NCI-H446 treated with DMSO at 0.1 percent for 48 hours (cell line): ENCODE measurements around the gene SLC24A4.

Source experiments
- DNase-seq: peaks from one replicate; lab custom pipeline; 2025; lab: John Stamatoyannopoulos, UW

The SLC24A4 gene

DNA sequence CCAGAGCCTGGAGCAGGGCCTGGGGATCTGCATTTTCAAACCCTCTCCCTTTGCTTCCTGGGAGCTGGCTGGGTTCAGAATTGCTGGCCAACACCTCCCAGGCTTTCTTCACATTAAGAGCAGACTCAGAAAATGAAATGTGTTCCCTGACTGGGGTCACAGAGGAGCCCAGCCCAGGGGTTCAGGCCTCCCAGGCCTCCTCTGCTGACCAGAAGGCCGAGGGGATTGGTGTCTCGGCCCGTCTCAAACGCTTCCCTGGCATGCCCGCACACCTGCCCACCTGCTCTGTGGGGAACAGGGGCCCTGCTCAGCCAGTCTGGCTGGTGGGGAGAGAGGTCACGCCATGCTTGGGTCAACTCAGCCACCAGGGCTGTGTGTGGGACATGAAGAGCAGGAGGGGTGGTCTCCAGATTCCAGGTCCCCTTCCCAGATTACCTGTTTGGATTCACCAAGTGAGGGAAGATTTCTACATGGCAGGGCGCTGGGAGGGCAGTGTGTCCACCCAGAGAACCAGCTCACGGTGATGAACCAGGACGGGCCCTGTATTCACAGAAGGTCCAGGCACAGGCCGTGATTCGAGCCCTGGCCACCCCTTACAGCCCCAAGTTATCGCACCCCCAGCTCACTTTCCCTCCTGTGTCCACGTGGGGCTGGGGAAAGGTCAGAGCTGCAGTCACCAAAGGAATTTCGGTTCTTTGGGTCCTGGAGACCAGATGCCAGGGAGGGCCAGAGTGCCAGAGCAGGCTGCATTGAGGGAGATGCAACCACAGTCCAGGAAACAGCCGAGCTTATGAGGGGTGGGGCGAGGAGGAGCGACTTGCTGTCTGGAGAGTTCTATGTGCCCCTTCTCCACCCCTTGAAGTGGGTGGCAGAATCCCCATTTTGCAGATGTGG lies 135.4 kb downstream of the SLC24A4 start:
- DNase-seq = no peak

DNA sequence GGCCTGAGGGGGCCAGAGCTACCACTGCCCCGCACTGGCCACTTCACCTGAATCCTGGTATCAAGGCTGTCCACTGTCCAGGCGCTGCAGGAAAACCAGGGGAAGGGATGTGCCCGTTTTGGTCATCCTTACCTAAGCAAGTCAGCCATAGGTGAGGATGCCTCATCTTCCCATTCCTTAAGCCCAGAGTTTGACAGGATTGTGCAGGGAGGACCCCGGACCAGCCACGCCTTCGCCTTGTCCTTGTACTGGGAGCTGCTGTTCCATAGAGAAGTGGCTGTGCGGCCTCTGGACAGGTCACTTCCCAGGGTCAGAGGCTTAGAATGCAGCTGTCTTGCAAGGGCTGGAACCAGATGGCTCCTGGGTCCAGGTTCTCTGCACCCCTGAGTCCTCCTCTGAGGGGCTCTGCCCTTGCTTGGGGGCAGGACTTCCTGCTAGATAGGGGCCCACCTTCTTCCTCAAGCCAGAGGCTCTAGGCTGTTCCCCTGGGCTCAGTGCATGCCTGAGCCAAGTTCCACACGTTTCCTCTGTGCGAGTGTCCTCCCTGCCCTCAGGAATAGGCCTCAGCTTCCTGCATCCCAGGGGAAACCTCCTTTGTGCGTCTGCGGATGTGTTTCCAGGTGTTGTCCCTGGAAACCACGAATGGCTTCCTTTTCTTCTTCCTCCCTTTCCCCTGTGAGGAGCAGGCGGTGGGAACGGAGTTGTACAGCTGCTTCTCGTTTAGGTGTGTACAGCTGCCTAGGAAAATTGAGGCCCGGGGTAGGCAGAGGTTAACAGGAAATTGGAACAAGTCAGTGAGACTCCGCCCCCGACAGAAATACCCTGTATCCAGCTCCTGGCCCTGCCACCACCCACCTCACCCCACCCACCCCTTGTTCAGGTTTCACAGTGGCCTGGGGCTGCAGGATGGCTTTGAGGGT lies 136.3 kb downstream of the SLC24A4 start:
- no peak for DNase-seq

DNA sequence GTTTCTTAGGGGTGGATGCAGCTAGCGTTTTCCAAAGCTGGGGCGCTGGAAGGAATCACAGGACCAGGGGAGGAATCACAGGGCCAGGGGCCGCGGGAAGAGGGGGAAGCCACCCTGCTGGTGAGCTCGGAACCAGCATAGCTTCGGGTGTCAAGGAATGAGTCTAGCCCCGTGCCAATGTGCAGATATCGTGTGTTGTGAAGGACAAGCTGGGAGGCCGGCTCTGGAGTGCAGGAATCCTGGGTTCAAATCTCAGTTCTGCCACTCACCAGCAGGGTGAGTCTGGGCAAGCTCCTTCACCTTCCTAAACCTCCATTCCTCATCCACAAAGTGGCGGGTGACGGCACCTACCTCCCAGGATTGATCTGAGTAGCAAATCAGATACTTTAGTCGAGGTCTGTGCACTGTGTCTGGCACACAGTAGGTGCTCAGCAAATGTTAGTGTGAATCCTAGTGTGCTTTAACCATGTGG lies 137.0 kb downstream of the SLC24A4 start:
- DNase-seq = no peak

DNA sequence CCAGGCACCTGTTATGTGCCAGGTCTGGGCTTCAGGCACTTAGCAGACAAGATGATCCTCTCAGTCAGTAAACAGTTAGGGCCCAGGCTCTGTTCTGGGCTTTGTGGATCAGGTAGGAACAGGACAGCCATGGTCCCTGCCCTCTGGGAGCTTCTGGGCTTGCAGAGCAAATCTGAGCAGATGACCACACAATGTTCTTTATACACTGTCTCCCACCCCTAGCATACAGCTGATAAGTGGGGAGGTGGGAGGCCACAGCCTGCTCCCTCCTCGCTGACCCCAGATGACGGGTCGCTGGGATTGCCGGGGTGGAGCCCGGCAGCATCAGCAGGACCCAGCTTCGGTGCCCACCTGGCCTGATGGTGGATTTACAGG lies 137.6 kb downstream of the SLC24A4 start:
- DNase-seq = no peak

DNA sequence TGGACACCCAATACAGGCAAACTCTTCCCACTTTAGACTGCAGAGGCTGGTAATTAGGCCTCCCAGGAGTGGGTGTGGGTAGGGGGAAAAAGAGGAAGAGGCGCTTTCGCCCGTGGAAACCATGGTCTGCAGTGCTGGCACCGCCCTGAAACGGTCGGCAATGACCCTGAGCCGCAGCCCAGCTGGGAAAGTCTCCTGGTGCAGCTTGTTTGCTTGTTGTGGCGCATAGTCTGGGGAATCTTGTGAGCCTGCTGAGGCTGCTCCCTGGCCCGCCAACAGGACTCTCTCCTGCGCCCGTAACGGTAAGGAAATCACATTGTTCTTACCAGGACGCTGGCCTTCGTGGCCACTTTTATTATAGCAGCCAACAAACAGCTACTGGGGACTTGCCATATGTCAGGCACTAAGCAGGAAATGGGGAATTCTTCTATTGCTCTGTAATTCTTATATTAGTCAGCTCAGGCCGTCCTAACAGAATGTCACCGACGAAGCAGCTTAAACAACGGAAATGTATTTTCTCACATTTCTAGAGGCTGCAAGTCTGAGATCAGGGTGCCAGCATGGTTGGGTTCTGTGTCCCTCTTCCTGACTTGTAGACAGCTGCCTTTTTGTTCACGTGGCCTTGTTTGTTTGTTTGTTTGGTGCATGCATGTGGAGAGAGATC lies 138.1 kb downstream of the SLC24A4 start:
- no peak for DNase-seq

DNA sequence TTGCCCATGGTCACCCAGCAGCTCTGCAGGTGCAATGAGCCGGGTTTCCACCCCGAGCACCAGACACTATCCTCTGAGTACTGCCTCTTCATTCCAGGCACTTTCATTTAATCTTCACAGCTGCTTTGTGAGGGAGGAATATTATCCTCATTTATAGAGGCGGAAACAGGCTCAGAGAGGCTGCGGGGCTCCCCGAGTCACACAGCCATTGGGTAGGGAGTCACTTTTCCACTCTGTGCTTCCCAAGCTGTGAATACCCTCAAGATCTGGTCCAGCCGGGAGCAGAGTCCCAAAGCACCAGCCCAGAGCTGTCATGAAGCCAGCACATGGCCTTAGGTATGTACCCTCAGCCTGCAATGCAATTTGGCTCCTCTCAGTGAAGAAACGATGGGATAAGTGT lies 138.9 kb downstream of the SLC24A4 start:
- DNase-seq = no peak

DNA sequence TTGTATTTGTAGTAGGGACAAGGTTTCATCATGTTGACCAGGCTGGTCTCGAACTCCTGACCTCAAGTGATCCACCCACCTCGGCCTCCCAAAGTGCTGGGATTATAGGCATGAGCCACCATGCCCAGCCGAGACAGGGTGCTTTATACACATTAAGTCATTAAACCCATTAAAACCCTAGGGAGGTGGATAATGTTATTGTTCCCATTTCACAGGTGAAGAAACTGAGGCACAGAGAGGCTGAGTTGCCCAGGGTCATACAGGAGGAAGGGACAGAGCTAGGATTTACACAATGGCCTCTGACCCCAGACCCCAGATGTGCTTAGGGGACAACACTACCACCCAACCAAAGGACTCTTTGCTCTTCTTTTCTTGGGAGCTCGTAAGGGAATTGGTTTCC lies 139.6 kb downstream of the SLC24A4 start:
- DNase-seq = no peak

DNA sequence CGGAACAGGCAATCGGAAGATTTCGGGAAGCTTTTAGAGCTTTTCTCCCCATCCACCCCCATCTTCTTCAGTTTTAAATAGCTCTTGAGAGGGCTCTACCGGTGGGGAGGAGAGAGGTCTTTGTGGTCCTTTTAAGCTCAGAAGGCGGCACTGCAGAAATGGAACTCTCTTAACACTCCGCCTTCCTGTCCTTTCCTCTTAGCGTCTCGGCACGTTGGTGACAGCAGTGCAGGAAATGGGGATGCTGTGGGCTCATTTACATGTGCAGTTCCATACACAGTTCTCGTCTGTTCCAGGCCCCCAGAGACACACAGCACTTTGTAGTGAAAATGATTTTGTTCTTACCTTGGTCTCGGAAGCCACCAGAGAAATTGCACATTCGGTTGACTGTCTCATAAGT lies 140.2 kb downstream of the SLC24A4 start:
- no peak for DNase-seq

DNA sequence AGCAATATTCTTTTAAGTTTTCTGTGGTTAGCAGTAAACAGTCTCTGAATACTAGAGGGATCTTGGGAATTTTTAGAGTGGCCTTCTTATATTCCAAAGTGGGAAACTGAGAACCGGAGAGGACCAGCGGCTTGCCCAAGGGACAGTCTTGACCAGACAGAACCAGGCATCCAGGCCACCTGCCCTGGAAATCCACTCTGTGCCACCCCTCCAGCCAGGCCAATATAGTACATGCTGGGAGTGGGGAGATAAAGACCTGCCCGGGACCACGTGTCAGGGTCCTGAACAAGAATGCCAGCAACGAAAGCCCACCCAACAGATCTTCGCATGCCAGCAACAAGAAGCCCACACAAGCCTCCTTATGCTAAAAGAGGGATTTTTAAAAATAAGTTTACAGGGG lies 141.2 kb downstream of the SLC24A4 start:
- DNase-seq = no peak

DNA sequence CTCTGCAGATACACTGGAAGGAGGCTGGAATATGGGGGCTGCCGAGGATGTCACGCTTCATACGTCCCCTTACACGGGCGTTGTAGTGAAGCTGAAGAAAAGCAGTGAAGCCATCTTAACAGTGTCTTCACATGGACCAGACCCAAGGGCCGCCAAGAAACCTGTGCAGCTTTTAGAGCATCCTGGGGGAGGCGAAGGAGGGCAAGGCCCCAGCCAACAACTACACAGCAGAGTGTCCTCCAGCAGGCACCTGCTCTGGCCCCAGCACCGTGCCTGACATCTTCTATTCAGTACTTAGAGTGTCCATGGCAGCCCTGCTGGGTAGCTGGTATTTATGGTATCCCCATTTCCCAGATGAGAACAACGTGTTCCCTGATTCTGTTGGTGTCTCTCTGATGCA lies 141.8 kb downstream of the SLC24A4 start:
- DNase-seq = no peak

DNA sequence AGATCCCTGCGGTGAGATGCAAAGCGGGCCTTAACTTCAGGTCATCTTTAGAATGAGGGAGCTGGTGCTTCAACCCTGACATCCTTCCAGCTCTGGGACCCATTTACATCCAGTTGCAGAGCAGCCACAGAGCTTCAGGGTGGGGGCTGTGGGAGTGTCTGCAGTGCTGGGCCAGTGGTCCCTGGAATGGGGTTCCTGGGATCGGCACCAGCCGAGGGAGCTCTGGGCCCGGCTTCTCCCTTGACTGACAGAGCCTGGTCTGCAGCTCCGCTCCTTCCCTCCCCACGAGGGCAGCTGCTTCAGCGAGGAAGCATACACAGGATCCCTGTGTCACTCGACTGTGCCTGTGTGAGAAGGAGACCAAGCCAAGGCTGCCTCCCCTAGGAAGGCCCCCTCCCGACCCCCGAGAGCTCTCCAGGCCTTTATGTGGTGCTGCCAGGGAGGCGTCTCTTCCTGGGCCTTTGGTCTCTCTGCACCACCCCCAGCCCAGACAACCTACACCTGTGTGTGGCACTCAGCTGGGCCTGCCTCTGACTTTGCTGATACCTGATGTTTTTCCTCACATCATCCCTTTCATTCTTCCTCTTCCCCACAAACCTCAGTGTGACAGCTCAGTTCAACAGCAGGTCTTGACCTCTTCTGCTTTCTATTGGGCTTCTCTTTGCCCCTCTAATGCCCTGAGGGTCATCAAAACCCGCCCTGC lies 142.5 kb downstream of the SLC24A4 start:
- no peak for DNase-seq

DNA sequence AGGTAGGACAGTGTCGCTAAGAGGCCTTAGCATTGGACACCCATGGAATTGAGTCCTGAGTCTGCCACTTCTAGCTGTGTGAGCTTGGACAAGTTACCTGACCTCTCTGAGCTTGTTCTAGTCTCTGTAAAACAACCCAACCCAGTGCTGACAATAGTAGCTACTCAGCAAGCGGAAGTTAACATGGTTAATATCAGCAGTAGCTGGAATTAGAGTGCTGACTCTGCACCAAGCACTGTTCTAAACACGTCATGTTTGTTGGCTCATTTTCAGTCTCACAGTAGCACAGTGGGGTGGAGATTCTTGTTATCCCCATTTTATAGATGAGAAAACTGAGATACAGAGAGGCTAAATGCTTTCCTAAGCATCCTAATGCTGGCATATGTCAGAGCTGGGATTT lies 143.1 kb downstream of the SLC24A4 start:
- no peak for DNase-seq

DNA sequence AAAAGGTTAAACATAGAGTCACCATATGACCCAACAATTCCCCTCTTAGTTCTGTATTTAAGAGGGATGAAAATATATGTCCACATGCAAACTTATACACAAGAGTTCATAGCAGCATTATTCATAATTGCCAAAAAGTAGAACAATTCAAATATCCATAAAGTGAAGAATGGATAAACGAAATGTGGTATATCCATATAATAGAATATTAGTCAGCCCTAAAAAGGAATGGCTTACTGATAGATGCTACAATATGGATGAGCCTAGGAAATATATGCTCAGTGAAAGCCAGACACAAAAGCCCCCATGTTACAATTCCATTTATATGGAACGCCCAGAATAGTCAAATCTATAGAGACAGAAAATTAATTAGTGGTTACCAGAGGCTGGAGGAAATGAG lies 146.6 kb downstream of the SLC24A4 start:
- no peak for DNase-seq

DNA sequence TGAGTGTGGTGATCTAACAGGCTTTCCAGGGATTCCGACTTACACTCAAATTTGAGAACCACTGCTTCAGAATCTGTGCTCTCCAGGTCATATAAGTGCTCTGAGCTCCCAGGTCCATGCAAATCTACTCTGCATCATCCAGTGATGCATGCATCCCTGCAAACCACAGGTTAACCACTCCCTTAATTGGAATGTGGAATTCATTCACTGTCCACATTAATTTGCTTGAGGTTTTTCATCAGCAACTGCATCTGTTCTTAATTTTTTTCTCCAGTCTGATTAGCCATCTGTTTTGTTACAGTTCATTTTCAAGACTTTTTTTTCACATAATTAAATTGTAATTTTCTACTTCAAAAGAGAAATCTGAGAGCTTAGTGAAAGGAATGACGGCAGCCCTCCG lies 147.2 kb downstream of the SLC24A4 start:
- no peak for DNase-seq

DNA sequence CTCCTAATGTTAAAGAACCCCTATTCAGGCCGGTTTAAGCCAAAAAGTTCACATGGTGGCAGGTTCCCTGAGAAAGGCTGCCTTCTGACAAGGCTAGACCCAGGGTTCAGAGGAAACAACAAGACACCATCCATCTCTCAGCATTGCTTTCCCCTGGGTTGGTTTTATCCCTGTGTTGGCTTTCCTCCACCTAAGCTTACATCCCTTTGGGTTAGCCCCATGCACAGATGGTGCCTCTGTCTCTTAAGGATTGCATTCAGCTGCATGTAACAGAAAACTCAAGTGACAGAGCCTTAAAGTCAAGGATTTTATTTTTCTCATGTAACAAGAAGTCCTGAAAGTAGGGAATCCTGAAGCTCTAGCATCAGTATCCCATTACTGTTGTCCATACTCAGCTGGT lies 147.8 kb downstream of the SLC24A4 start:
- no peak for DNase-seq

DNA sequence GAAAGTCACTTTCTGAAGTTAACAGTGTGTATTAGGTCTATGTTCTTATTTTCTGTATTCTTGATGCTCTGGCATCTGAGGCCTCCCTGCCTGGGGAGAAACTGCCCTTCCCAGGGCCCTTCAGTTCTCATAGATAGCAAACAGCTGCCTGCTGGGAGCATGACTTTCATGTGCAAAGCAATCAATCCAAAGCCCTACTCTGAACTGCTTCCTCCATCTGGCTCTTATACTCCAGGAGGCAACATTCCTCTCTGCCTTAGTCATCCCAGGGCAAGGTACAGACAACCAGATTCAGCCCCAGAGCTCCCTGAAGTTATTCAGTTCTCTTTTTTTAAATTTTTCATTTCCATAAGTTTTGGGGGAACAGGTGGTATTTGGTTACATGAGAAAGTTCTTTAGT lies 149.0 kb downstream of the SLC24A4 start:
- DNase-seq = no peak

DNA sequence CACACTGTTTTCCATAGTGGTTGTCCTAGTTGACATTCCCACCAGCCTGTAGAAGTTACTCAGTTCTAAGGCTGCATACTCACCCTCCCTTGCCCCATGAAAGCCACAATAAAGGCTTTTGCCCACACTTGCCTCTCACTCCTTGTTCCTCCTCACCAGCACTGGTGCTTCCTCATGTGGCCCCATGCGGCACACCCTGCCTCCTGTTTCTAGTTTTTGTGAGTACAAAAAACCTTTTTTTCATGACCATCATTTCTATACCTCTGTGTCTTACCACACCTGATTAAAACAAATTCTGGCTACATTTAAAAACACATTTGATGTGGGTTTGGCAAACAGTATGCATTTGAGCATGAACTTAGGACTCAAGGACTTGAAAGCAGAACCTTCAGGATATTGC lies 149.9 kb downstream of the SLC24A4 start:
- no peak for DNase-seq

DNA sequence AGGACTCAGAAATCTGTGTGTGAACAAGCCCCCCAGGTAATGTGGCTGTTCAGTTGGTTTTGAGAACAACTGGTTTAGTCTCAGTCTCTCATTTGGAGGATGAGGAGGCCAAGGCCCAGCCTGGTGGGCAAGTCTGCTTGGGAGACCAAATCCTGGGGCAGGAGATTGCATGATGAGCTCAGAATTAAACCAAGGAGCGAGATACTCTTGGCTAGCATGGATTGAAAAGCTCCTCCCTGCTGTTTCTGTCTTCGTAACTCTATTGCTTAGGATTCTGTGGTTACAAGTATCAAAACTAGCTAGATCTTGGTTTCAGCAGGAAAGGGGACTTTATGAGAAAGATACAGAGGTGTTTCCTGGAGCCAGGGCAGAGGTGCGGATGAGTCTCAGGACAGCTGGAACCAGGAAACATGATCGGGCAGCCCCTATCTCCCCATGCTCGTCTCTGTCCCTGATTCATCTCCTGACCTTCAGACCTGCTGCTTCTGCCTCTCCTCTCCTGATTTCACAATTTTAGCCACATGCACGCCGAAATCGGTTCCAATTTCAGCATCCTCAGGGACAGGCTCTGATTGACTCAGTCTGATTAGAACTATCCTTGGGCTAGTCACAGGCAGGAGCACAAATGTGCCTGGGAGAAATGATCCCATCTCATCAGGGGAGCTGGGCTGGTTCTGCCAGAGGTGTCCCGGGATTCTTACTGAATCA lies 150.4 kb downstream of the SLC24A4 start:
- no peak for DNase-seq

DNA sequence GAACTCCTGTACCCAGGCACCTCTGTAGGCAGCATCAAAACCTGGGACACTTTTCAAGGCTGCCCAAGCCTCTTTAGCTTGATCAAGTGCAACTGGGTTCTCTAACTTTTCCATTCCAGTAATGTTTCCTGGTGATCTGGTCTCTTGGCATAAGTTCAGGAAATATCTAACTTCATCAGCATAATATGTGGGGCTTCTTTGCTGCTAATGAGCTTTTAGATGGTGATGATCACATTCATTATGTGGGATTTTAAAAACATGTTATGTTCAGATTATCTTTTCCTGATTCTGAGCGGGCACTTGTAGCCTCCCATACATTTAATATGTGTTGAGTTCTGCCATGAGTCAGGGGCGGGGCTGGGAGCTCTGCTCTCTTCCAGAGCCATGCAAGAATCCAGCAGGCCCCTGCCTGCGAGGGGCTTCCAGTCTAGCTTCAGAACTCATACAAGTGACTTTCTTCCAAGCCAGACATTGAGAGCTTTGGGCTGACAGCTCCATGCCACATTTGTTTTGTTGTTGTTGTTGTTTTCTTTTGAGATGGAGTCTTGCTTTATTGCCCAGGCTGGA lies 151.1 kb downstream of the SLC24A4 start:
- DNase-seq = no peak

DNA sequence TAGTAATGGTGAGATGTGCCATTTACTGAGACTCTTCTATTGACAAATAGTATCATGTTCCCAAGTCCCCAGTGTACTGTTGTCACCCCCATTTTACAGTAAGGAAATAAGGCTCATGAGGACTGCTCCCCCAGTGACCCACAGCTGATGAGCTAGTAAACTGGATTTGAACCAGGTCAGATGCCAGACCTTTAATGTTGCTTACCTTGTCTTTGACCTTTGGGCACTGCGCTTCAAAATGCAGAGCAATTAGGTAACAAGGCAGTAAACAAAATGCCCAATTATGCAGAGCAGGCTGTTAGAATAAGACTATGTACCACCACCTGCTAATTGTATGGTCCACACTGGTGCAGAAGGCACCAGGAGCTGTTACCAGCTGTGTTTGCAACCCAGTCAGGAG lies 152.1 kb downstream of the SLC24A4 start:
- no peak for DNase-seq
